GM12878 (cell line): Measurements from ENCODE around the gene RBP3. TPM values are rescaled to one million over a fixed set of nuclear protein-coding genes. Genes with fewer than 3 reads are reported as not detected.

ENCODE experiments used
- ATAC-seq: fragments of 200-7000 bp; cut with Tn5 transposase; 3 replicates; pipeline ENCODE4 v1.9.1; 2020; ENCODE audit warnings: mild to moderate bottlenecking, moderate library complexity
- BruUV-seq: library from RNA; stranded (reverse); fragments of 400-500 nt; replicated peaks from 2 replicates; lab custom pipeline; 2021; lab: Mats Ljungman, UMichigan
- CTCF ChIA-PET: fragments of 300-600 bp; sonication (Branson Sonifier 250); formaldehyde crosslinking; extraction: SDS; loops from one replicate; lab custom pipeline; 2021; ENCODE audit warnings: inconsistent platforms; lab: Yijun Ruan, JAX
- POLR2A ChIA-PET: fragments of 350-600 bp; formaldehyde crosslinking; extraction: SDS; loops from one replicate; lab custom pipeline; 2021; ENCODE audit warnings: inconsistent platforms; lab: Charles Lee
- RAD21 ChIA-PET: fragments of 300-600 bp; sonication (Branson Sonifier 250); formaldehyde crosslinking; loops from one replicate; lab custom pipeline; 2023; ENCODE audit warnings: antibody characterized with exemption; ENCODE audit not compliant: unreplicated experiment; lab: Charles Lee
- SMC1A ChIA-PET: fragments of 300-600 bp; sonication (Branson Sonifier 250); formaldehyde crosslinking; loops from one replicate; lab custom pipeline; 2023; ENCODE audit not compliant: unreplicated experiment, uncharacterized antibody; lab: Charles Lee
- DNase-seq: peaks from one replicate; pipeline ENCODE4 v3.0.0-alpha.2; 2011; ENCODE audit warnings: low read depth, low spot score
- FAIRE-seq: peaks from 3 replicates; lab custom pipeline; 2011; peaks lifted over from hg19 to GRCh38; lab: Jason Lieb, UNC
- H2AFZ ChIP-seq: 2 replicates; pipeline ENCODE4 v1.6.0; 2011; ENCODE audit warnings: low read depth, low read length, control low read depth; ENCODE audit not compliant: control insufficient read depth
- H3K27ac ChIP-seq: 2 replicates; pipeline ENCODE4 v1.5.1; 2011; ENCODE audit warnings: control low read depth; ENCODE audit not compliant: control insufficient read depth, insufficient read depth
- H3K27me3 ChIP-seq, 2 experiments: replicated peaks in 1 of 2; 2 replicates each; pipeline versions ENCODE4 v1.6.0 to v1.6.1; 2011; ENCODE audit warnings: low read length in 1 of 2; ENCODE audit not compliant: control insufficient read depth in 2 of 2, insufficient read depth in 2 of 2
- H3K36me3 ChIP-seq, 2 experiments: 2 replicates each; pipeline ENCODE4 v1.5.1; 2011; ENCODE audit warnings: low read length in 1 of 2; ENCODE audit not compliant: control insufficient read depth in 2 of 2, insufficient read depth in 2 of 2
- H3K4me1 ChIP-seq: 2 replicates; pipeline ENCODE4 v1.6.1; 2011; ENCODE audit warnings: mild to moderate bottlenecking, low read length, moderate library complexity, mixed read lengths; ENCODE audit not compliant: control insufficient read depth, insufficient read depth
- H3K4me2 ChIP-seq: 2 replicates; pipeline ENCODE4 v1.6.0; 2011; ENCODE audit warnings: control low read depth; ENCODE audit not compliant: control insufficient read depth, insufficient read depth
- H3K4me3 ChIP-seq: fragments of 200-600 bp; sonication (generic); 2 replicates; pipeline ENCODE4 v1.5.1; 2016
- H3K79me2 ChIP-seq: 2 replicates; pipeline ENCODE4 v1.6.0; 2011; ENCODE audit warnings: low read length; ENCODE audit not compliant: control insufficient read depth, insufficient read depth
- H3K9ac ChIP-seq: 2 replicates; pipeline ENCODE4 v1.8.0; 2011; ENCODE audit warnings: low read length, control low read depth, mixed read lengths; ENCODE audit not compliant: control insufficient read depth, insufficient read depth
- H3K9me3 ChIP-seq: replicated peaks from 3 replicates; pipeline ENCODE4 v1.5.1; 2011; ENCODE audit warnings: mild to moderate bottlenecking, low read length; ENCODE audit not compliant: control insufficient read depth, insufficient read depth
- H4K20me1 ChIP-seq: 2 replicates; pipeline ENCODE4 v1.6.0; 2011; ENCODE audit not compliant: control insufficient read depth, insufficient read depth
- BCLAF1 ChIP-seq: fragments of 450-650 bp; IDR thresholded peaks from 2 replicates; pipeline ENCODE4 v1.6.1; 2017; ENCODE audit warnings: antibody characterized with exemption, mild to moderate bottlenecking, moderate library complexity
- CHD1 ChIP-seq: IDR thresholded peaks from 2 replicates; pipeline ENCODE4 v1.6.1; 2012; ENCODE audit warnings: low read depth, low read length, improper control_type of control experiment
- EED ChIP-seq: sonication (generic); IDR thresholded peaks from 2 replicates; pipeline ENCODE4 v1.6.1; 2016; ENCODE audit warnings: antibody characterized with exemption, low read depth
- FOXK2 ChIP-seq: fragments of 450-650 bp; IDR thresholded peaks from 2 replicates; pipeline ENCODE4 v1.6.1; 2017; ENCODE audit warnings: mild to moderate bottlenecking, moderate library complexity
- MEF2A ChIP-seq: IDR thresholded peaks from 2 replicates; pipeline ENCODE4 v1.6.1; 2011; ENCODE audit warnings: low read depth, mild to moderate bottlenecking, low read length, moderate library complexity; ENCODE audit not compliant: insufficient read depth
- MLLT1 ChIP-seq: fragments of 450-650 bp; IDR thresholded peaks from 2 replicates; pipeline ENCODE4 v1.6.1; 2016; ENCODE audit warnings: mild to moderate bottlenecking
- MTA3 ChIP-seq: IDR thresholded peaks from 2 replicates; pipeline ENCODE4 v1.6.1; 2012; ENCODE audit warnings: low read length, inconsistent platforms, borderline replicate concordance
- MYB ChIP-seq: fragments of 150-350 bp; IDR thresholded peaks from 2 replicates; pipeline ENCODE4 v1.6.1; 2014; ENCODE audit warnings: mild to moderate bottlenecking, low read depth, low read length, borderline replicate concordance
- NR2C2 ChIP-seq: IDR thresholded peaks from 2 replicates; pipeline ENCODE4 v1.6.1; 2011; ENCODE audit warnings: borderline replicate concordance, low read depth; ENCODE audit not compliant: control insufficient read depth, insufficient read length
- PAX5 ChIP-seq: IDR thresholded peaks from 2 replicates; pipeline ENCODE4 v1.6.1; 2011; ENCODE audit warnings: low read depth, low read length, borderline replicate concordance
- RB1 ChIP-seq: fragments of 450-650 bp; formaldehyde crosslinking; IDR thresholded peaks from 2 replicates; pipeline ENCODE4 v1.6.1; 2017; ENCODE audit warnings: mild to moderate bottlenecking, borderline replicate concordance
- RCOR1 ChIP-seq: conservative IDR thresholded peaks from 2 replicates; pipeline ENCODE4 v1.6.1; 2012; ENCODE audit warnings: low read depth, low read length, improper control_type of control experiment
- SRF ChIP-seq, 2 experiments: IDR thresholded peaks; 2 replicates each; pipeline ENCODE4 v1.6.1; 2011; ENCODE audit warnings: low read depth in 2 of 2, low read length in 2 of 2, mild to moderate bottlenecking in 1 of 2, moderate library complexity in 1 of 2
- WRNIP1 ChIP-seq: IDR thresholded peaks from 2 replicates; pipeline ENCODE4 v1.6.1; 2011; ENCODE audit warnings: low read depth, low read length, improper control_type of control experiment, borderline replicate concordance
- ZBTB33 ChIP-seq: fragments of 450-650 bp; IDR thresholded peaks from 2 replicates; pipeline ENCODE4 v1.6.1; 2017; ENCODE audit warnings: mild to moderate bottlenecking
- ZNF24 ChIP-seq: fragments of 450-650 bp; IDR thresholded peaks from 2 replicates; pipeline ENCODE4 v1.6.1; 2017; ENCODE audit warnings: antibody characterized with exemption, mild to moderate bottlenecking
- WGBS: methylation state at CpG from one replicate; pipeline ENCODE4 v1.1.6; 2016; ENCODE audit warnings: low lambda C conversion rate; ENCODE audit not compliant: insufficient replicate concordance, insufficient coverage; ENCODE audit errors: missing lambda C conversion rate; 5-methylcytosine and 5-hydroxymethylcytosine counted together
- in situ Hi-C: fragments of 300-500 bp; cut with MboI; formaldehyde crosslinking; loops from 9 replicates; pipeline ENCODE4 v1.14.3; 2018; ENCODE audit warnings: mixed read lengths
- intact Hi-C: fragments of 100-400 bp; cut with micrococcal nuclease; formaldehyde crosslinking; loops from one replicate; pipeline ENCODE4 v1.14.2; 2022; ENCODE audit not compliant: unreplicated experiment
- polyA plus RNA-seq, 11 experiments: library from polyadenylated mRNA; depleted of rRNA in 4 of 11; unstranded in 6 of 11; stranded (reverse) in 5 of 11; fragments of >200 nt; fragmentation: Nextera tagmentation in 4 of 11; fragmentation: Illumina TruSeq in 1 of 11; extraction: Ambion mirVana in 4 of 11; extraction: Trizol in 1 of 11; gene quantifications; 1 replicate in 1 of 11; 2 replicates in 10 of 11; pipeline versions ENCODE4 v1.2.1 to v1.2.3, GENCODE V29; 2011 to 2016; ENCODE audit warnings: inconsistent platforms in 2 of 11, missing spikeins in 2 of 11, low read depth in 1 of 11
- total RNA-seq, 4 experiments: library from RNA; depleted of rRNA in 3 of 4; stranded (reverse); fragments of >200 nt in 3 of 4; fragmentation: Illumina TruSeq in 1 of 4; extraction: Trizol in 1 of 4; gene quantifications; 2 replicates each; pipeline versions ENCODE4 v1.2.1 to v1.2.3, GENCODE V29; 2013 to 2021

Gene RBP3
- total and polyA plus RNA-seq, 10 of the 15 experiments (the other 5 are each of a cell fraction or from before 2014, with no cell fraction given) = not detected

DNA sequence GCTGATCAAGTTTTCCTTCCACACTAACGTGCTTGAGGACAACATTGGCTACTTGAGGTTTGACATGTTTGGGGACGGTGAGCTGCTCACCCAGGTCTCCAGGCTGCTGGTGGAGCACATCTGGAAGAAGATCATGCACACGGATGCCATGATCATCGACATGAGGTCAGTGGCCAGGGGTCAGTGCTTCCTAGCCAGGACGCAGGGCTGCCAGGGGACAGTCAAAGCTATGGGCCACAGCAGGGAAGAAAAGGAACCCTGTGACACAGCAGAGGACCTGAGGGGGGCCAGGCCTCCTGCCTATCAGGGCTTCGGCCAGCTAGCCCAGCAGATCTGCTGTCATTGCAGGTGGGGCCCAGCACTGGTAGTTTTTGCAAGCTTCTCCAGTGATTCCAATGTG is 5.2 kb downstream of the RBP3 start (continued):
- no peak for TF ChIP-seq BCLAF1
- TF ChIP-seq SRF (IDR thresholded peaks at IDR 0.05; ENCODE audit: low read depth in 2 of 2, low read length in 2 of 2) = no peak

DNA sequence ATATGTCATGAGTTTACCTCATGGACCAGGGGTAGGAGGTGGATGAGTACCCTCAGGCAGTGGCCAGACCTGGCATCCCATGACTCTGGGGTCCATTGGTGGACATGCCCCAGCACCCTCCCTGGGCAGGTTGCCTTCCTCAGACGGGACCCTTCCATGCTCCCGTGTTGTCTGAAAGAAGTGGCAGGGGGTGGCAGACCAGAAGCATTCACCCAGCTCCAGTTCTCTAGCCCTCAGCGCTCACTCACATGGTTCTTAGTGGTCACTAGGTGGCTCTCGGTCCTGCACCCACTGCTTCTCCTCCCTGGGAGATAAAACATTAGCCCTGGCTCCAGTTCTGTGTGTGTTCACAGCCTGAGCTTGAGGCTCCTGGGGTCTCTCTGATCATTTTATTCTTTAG is 6.0 kb downstream of the RBP3 start:
- intact Hi-C loops (no loop called here), in situ Hi-C loops (no loop called here)
- DNase-seq (no peak), FAIRE-seq (no peak), ATAC-seq (no peak)
- no peak overlapping the region for H3K4me3 ChIP-seq
- H3K9ac ChIP-seq = no peak overlapping the region
- RAD21 ChIA-PET = no interaction called here
- no peaks in the 10 kb centered on the region for H3K9me3 ChIP-seq
- POLR2A ChIA-PET = no interaction called here
- H4K20me1 ChIP-seq = no peaks in the 10 kb centered on the region
- no peaks in the 10 kb centered on the region; a peak in 1 of 4 replicates for H3K27me3 ChIP-seq
- H2AFZ ChIP-seq = no peak overlapping the region
- H3K4me1 ChIP-seq = no peaks in the 10 kb centered on the region
- BruUV-seq = no TSS peak
- CTCF ChIA-PET = interaction anchor here (2.1 kb wide), 1 partner anchor 14 kb away, joined by 6 read pairs; no protein-coding TSS in a partner anchor
- H3K79me2 ChIP-seq = no peaks in the 10 kb centered on the region
- SMC1A ChIA-PET = no interaction called here
- WGBS = 14% methylated on average over 4 of the region's 4 CpGs
- no peak overlapping the region for H3K27ac ChIP-seq
- no peak overlapping the region for H3K4me2 ChIP-seq
- H3K36me3 ChIP-seq = no peaks in the 10 kb centered on the region
- no peak for TF ChIP-seq RCOR1
- no peak for TF ChIP-seq WRNIP1
- TF ChIP-seq CHD1 = no peak
- TF ChIP-seq ZBTB33 = no peak
- no peak for TF ChIP-seq ZNF24
- no peak for TF ChIP-seq NR2C2
- TF ChIP-seq EED = no peak
- TF ChIP-seq PAX5 = no peak
- no peak for TF ChIP-seq MTA3
- no peak for TF ChIP-seq RB1
- no peak for TF ChIP-seq MYB
- no peak for TF ChIP-seq MEF2A
- no peak for TF ChIP-seq MLLT1
- no peak for TF ChIP-seq FOXK2
